AG04449 (cell line): ENCODE measurements around the gene SMAD2.

Experiments used
- CTCF ChIA-PET: fragments of 350-600 bp; formaldehyde crosslinking; extraction: SDS; loops from one replicate; lab custom pipeline; 2021; ENCODE audit warnings: antibody characterized with exemption; lab: Yijun Ruan, JAX
- POLR2A ChIA-PET: fragments of 400-600, 350-600 bp; formaldehyde crosslinking; extraction: SDS; loops from one replicate; lab custom pipeline; 2020; ENCODE audit warnings: antibody characterized with exemption, inconsistent platforms; lab: Yijun Ruan, JAX
- DNase-seq: peaks from one replicate; pipeline ENCODE4 v3.0.0-alpha.2; 2010; ENCODE audit warnings: low read depth, low spot score
- H3K4me3 ChIP-seq: 2 replicates; pipeline ENCODE4 v1.5.1; 2011; ENCODE audit warnings: low read depth, mild to moderate bottlenecking, control low read depth, low read length
- TF ChIP-seq, protein P1 (sequence below): IDR thresholded peaks from one replicate; pipeline ENCODE4 v1.5.1; 2011; ENCODE audit warnings: mild to moderate bottlenecking, moderate library complexity, low read length, control low read depth, inconsistent platforms; ENCODE audit not compliant: insufficient read depth; ENCODE audit errors: missing control alignments

SMAD2 gene

GRCh38 chr18:47872426-47872825, 58.0 kb downstream of the SMAD2 start:
- no peak overlapping the region for H3K4me3 ChIP-seq
- TF ChIP-seq, protein P1, sequence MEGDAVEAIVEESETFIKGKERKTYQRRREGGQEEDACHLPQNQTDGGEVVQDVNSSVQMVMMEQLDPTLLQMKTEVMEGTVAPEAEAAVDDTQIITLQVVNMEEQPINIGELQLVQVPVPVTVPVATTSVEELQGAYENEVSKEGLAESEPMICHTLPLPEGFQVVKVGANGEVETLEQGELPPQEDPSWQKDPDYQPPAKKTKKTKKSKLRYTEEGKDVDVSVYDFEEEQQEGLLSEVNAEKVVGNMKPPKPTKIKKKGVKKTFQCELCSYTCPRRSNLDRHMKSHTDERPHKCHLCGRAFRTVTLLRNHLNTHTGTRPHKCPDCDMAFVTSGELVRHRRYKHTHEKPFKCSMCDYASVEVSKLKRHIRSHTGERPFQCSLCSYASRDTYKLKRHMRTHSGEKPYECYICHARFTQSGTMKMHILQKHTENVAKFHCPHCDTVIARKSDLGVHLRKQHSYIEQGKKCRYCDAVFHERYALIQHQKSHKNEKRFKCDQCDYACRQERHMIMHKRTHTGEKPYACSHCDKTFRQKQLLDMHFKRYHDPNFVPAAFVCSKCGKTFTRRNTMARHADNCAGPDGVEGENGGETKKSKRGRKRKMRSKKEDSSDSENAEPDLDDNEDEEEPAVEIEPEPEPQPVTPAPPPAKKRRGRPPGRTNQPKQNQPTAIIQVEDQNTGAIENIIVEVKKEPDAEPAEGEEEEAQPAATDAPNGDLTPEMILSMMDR, result no peak
- ChIA-PET POLR2A (no interaction called here), CTCF (no interaction called here)
- no peak for DNase-seq

DNA sequence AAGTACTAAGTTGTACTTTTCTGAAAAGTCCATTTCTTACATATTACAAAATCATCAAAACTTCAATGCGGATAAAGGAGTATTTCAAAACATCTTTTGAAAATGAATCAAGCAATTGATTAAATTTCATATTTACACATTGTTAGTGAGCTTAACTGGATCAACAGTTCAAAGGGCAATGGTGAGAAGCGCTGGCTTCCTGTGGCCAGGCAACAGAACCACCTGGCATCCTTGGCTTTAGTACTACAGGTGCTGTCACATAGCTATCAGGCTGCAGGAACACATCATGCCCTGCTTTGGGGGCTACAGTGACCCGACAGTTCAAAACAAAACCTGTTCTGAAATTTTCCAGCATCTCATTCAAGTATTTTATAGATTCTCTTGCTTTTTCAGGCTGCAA, 59.2 kb downstream of the SMAD2 start:
- POLR2A ChIA-PET, result no interaction called here
- H3K4me3 ChIP-seq, result no peak overlapping the region
- DNase-seq, result no peak
- CTCF ChIA-PET, result interaction anchor here (0.6 kb wide), 1 partner anchor 20 kb away, joined by 3 read pairs; no protein-coding TSS in a partner anchor
- TF ChIP-seq, protein P1, result no peak

GRCh38 chr18:47870605-47871004, 59.9 kb downstream of the SMAD2 start:
- TF ChIP-seq, protein P1, result no peak
- CTCF ChIA-PET, result interaction anchor here (0.6 kb wide), 1 partner anchor 20 kb away, joined by 3 read pairs; no protein-coding TSS in a partner anchor
- no peak overlapping the region for H3K4me3 ChIP-seq
- POLR2A ChIA-PET, result no interaction called here
- DNase-seq, result no peak

DNA sequence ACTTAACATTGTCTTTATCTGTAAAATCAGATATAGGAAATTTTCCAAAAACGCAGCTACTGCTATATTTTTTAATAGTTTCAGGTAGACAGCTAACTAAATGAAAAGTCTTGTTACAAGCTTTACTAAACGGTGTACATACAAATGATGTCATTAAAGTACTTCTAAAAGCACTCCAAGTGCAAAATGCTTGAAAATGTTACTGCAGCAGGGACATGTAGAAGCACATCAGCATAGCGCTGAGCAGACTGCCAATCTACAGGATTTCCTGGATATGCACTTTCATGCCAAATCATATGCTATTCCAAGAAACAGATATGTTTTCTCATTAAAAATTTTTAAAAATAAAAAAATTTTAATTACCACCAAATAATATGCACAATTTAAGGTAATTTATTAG, 61.7 kb downstream of the SMAD2 start:
- no peak overlapping the region for H3K4me3 ChIP-seq
- ChIA-PET POLR2A (no interaction called here), CTCF (no interaction called here)
- DNase-seq, result no peak
- TF ChIP-seq, protein P1, result no peak

GRCh38 chr18:47865183-47865582, 65.3 kb downstream of the SMAD2 start:
- no peak overlapping the region for H3K4me3 ChIP-seq
- CTCF ChIA-PET, result no interaction called here
- TF ChIP-seq, protein P1, result no peak
- no peak for DNase-seq
- POLR2A ChIA-PET, result no interaction called here

- ChIA-PET POLR2A (no interaction called here), CTCF (no interaction called here)
- H3K4me3 ChIP-seq, result no peak overlapping the region
- no peak for DNase-seq
- TF ChIP-seq, protein P1, result no peak
Observed at GRCh38 chr18:47863041-47863440, 67.4 kb downstream of the SMAD2 start.
